ENCODE measurements around the gene ACSF3.

The ACSF3 gene

GRCh38 chr16:89122322-89122851, 28.7 kb downstream of the ACSF3 start:
- Histone ChIP-seq H3K9me3 (ENCODE audit: control extremely low read depth in 1 of 5, control insufficient read depth in 4 of 5, insufficient read depth in 2 of 5, low read depth in 1 of 5, low read length in 4 of 5) (peaks cover 0 to 8% (median 2%) of the 10 kb centered on the region in 5 experiments), H3K36me3 (ENCODE audit: control insufficient read depth in 4 of 4, insufficient read depth in 4 of 4, low read length in 3 of 4) (peaks cover 9 to 74% (median 57%) of the 10 kb centered on the region in 4 experiments), H3K4me3 (ENCODE audit: control insufficient read depth in 1 of 7, extremely low read depth in 1 of 7, insufficient read depth in 4 of 7, low read depth in 2 of 7, low read length in 6 of 7) (no peak overlapping the region), H3K27ac (ENCODE audit: insufficient read depth in 1 of 2, low read depth in 1 of 2, low read length in 2 of 2, poor library complexity in 1 of 2, severe bottlenecking in 2 of 2) (no peak overlapping the region), H3K4me1 (ENCODE audit: control extremely low read depth in 1 of 4, control insufficient read depth in 4 of 4, insufficient read depth in 4 of 4, low read length in 3 of 4) (peaks cover 0 to 28% (median 27%) of the 10 kb centered on the region in 4 experiments), H3K27me3 (replicated peaks in 2 of 5; ENCODE audit: control insufficient read depth in 4 of 5, insufficient read depth in 5 of 5, low read length in 4 of 5) (no peaks in the 10 kb centered on the region)
- WGBS (ENCODE audit: insufficient coverage): 100% methylated on average over 6 of the region's 11 CpGs
- no peak for DNase-seq
- ChIA-PET CTCF (interaction anchor here (1.3 kb wide), 1 partner anchor 12 kb away, joined by 3 read pairs; no protein-coding TSS in a partner anchor), POLR2A (no interaction called here)

DNA sequence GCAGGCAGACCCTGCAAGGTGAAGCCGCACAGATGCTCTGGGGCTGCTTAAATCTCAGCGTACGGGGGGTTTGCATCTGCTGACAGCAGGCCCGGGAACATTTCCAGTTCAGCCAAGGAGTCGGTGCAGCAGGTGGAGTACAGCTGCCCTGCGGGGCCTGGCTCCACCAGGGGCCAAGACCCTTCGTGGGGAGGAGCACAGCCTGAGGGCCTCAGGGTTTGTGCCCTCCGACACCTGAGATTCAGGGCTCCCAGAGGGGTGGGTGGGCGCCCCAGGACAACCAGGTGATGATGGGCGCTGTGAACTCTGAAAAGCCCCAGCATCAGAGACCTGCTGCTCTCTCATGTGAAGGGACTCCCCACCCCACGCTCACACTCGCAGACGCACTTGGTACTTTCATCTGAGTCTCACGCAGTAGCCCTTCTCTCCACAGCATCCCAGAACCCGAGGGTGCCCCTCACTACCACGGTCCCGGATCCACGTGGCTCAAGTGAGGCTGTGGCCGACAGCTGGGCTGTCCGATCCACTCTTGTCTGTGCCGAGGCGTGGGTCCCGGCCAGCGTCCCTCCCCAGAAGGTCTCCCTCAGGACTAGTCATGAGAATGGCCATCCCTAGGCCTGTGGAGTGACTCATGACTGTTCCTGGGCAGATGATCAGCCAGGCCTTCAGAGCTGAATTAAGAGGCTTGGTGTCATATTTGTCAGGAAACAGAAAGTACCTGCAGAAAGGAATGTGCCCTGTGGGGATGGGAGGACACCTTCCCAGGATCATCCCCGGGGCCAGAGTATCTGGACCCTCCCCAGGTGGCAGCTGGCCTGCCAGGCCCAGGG, 29.6 kb downstream of the ACSF3 start:
- POLR2A ChIA-PET: no interaction called here
- Histone ChIP-seq H3K9me3 (ENCODE audit: control extremely low read depth in 1 of 5, control insufficient read depth in 4 of 5, insufficient read depth in 2 of 5, low read depth in 1 of 5, low read length in 4 of 5) (peaks cover 0 to 8% (median 2%) of the 10 kb centered on the region in 5 experiments), H3K27ac (ENCODE audit: insufficient read depth in 1 of 2, low read depth in 1 of 2, low read length in 2 of 2, poor library complexity in 1 of 2, severe bottlenecking in 2 of 2) (no peak overlapping the region), H3K4me1 (ENCODE audit: control extremely low read depth in 1 of 4, control insufficient read depth in 4 of 4, insufficient read depth in 4 of 4, low read length in 3 of 4) (peaks cover 0 to 19% (median 18%) of the 10 kb centered on the region in 4 experiments), H3K36me3 (ENCODE audit: control insufficient read depth in 4 of 4, insufficient read depth in 4 of 4, low read length in 3 of 4) (peaks cover 9 to 73% (median 53%) of the 10 kb centered on the region in 4 experiments), H3K27me3 (replicated peaks in 2 of 5; ENCODE audit: control insufficient read depth in 4 of 5, insufficient read depth in 5 of 5, low read length in 4 of 5) (no peaks in the 10 kb centered on the region), H3K4me3 (ENCODE audit: control insufficient read depth in 1 of 7, extremely low read depth in 1 of 7, insufficient read depth in 4 of 7, low read depth in 2 of 7, low read length in 6 of 7) (no peak overlapping the region)
- CTCF ChIA-PET: interaction anchor here (0.7 to 1.3 kb wide), 2 partner anchors 11 to 14 kb away, joined by 3 read pairs; no protein-coding TSS in a partner anchor
- DNase-seq: no peak
- WGBS (ENCODE audit: insufficient coverage): 92% methylated on average over 24 of the region's 25 CpGs

DNA sequence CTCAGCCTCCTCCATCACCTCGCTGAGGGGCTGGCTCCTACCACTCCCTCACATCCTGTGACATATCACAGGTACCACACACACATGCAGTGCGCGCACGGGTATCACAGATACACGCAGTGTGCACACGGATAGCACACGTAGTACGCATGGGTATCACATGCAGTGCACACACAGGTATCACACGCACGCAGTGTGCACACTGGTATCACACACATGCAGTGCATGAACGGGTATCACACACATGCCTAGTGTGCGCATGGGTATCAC, 30.1 kb downstream of the ACSF3 start:
- Histone ChIP-seq H3K27me3 (replicated peaks in 2 of 5; ENCODE audit: control insufficient read depth in 4 of 5, insufficient read depth in 5 of 5, low read length in 4 of 5) (no peaks in the 10 kb centered on the region), H3K4me3 (ENCODE audit: control insufficient read depth in 1 of 7, extremely low read depth in 1 of 7, insufficient read depth in 4 of 7, low read depth in 2 of 7, low read length in 6 of 7) (no peak overlapping the region), H3K27ac (ENCODE audit: insufficient read depth in 1 of 2, low read depth in 1 of 2, low read length in 2 of 2, poor library complexity in 1 of 2, severe bottlenecking in 2 of 2) (no peak overlapping the region), H3K9me3 (ENCODE audit: control extremely low read depth in 1 of 5, control insufficient read depth in 4 of 5, insufficient read depth in 2 of 5, low read depth in 1 of 5, low read length in 4 of 5) (peaks cover 0 to 8% (median 3%) of the 10 kb centered on the region in 5 experiments), H3K4me1 (ENCODE audit: control extremely low read depth in 1 of 4, control insufficient read depth in 4 of 4, insufficient read depth in 4 of 4, low read length in 3 of 4) (peaks cover 0 to 14% (median 13%) of the 10 kb centered on the region in 4 experiments), H3K36me3 (ENCODE audit: control insufficient read depth in 4 of 4, insufficient read depth in 4 of 4, low read length in 3 of 4) (peaks cover 9 to 67% (median 54%) of the 10 kb centered on the region in 4 experiments)
- DNase-seq: no peak
- ChIA-PET POLR2A (no interaction called here), CTCF (interaction anchor here (0.7 kb wide), 1 partner anchor 13 kb away, joined by 3 read pairs; no protein-coding TSS in a partner anchor)
- 100% methylated on average over 11 of the region's 12 CpGs for WGBS (ENCODE audit: insufficient coverage)

DNA sequence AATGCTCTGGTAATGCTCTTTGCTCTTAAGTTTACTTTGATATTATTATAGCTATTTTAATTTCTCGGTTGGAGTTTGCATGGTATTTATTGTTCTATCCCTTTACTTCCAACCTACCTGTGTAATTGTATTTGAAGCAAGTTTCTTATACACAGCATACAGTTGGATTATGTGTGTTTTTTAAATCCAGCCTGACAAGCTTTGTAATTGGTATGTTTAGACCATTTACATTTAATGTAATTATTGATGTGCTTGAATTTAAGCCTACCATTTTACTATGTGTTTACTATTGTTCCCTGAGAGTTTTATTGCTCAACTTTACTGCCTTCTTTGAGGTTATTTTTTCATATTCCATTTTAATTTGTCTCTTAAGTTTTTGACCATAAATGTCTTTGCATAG, 35.7 kb downstream of the ACSF3 start:
- Histone ChIP-seq H3K27ac (ENCODE audit: insufficient read depth in 1 of 2, low read depth in 1 of 2, low read length in 2 of 2, poor library complexity in 1 of 2, severe bottlenecking in 2 of 2) (no peak overlapping the region), H3K9me3 (ENCODE audit: control extremely low read depth in 1 of 5, control insufficient read depth in 4 of 5, insufficient read depth in 2 of 5, low read depth in 1 of 5, low read length in 4 of 5) (peaks cover 0 to 23% (median 6%) of the 10 kb centered on the region in 5 experiments), H3K4me1 (ENCODE audit: control extremely low read depth in 1 of 4, control insufficient read depth in 4 of 4, insufficient read depth in 4 of 4, low read length in 3 of 4) (no peaks in the 10 kb centered on the region), H3K27me3 (replicated peaks in 2 of 5; ENCODE audit: control insufficient read depth in 4 of 5, insufficient read depth in 5 of 5, low read length in 4 of 5) (no peaks in the 10 kb centered on the region), H3K36me3 (ENCODE audit: control insufficient read depth in 4 of 4, insufficient read depth in 4 of 4, low read length in 3 of 4) (peaks cover 15 to 77% (median 48%) of the 10 kb centered on the region in 4 experiments), H3K4me3 (ENCODE audit: control insufficient read depth in 1 of 7, extremely low read depth in 1 of 7, insufficient read depth in 4 of 7, low read depth in 2 of 7, low read length in 6 of 7) (no peak overlapping the region)
- ChIA-PET POLR2A (no interaction called here), CTCF (interaction anchor here (0.7 to 1.0 kb wide), 2 partner anchors 13 to 27 kb away, joined by 3 to 4 read pairs; no protein-coding TSS in a partner anchor)
- WGBS (ENCODE audit: insufficient coverage): no CpG with 5 or more reads among the region's 1 CpG
- DNase-seq: no peak

- 100% methylated on average over 1 of the region's 5 CpGs for WGBS (ENCODE audit: insufficient coverage)
- ChIA-PET POLR2A (no interaction called here), CTCF (no interaction called here)
- no peak overlapping the region for H3K27ac ChIP-seq (ENCODE audit: insufficient read depth in 1 of 2, low read depth in 1 of 2, low read length in 2 of 2, poor library complexity in 1 of 2, severe bottlenecking in 2 of 2)
- peaks cover 11 to 77% (median 47%) of the 10 kb centered on the region in 4 experiments for H3K36me3 ChIP-seq (ENCODE audit: control insufficient read depth in 4 of 4, insufficient read depth in 4 of 4, low read length in 3 of 4)
- no peak for DNase-seq
- H3K9me3 ChIP-seq (ENCODE audit: control extremely low read depth in 1 of 5, control insufficient read depth in 4 of 5, insufficient read depth in 2 of 5, low read depth in 1 of 5, low read length in 4 of 5): peaks cover 0 to 20% (median 6%) of the 10 kb centered on the region in 5 experiments
- no peak overlapping the region for H3K4me3 ChIP-seq (ENCODE audit: control insufficient read depth in 1 of 7, extremely low read depth in 1 of 7, insufficient read depth in 4 of 7, low read depth in 2 of 7, low read length in 6 of 7)
- peaks cover 0 to 4% (median 0%) of the 10 kb centered on the region in 4 experiments for H3K4me1 ChIP-seq (ENCODE audit: control extremely low read depth in 1 of 4, control insufficient read depth in 4 of 4, insufficient read depth in 4 of 4, low read length in 3 of 4)
- no peaks in the 10 kb centered on the region for H3K27me3 ChIP-seq (replicated peaks in 2 of 5; ENCODE audit: control insufficient read depth in 4 of 5, insufficient read depth in 5 of 5, low read length in 4 of 5)
Observed at GRCh38 chr16:89130448-89130847, 36.8 kb downstream of the ACSF3 start.

- H3K4me3 ChIP-seq (ENCODE audit: control insufficient read depth in 1 of 7, extremely low read depth in 1 of 7, insufficient read depth in 4 of 7, low read depth in 2 of 7, low read length in 6 of 7): no peak overlapping the region
- H3K27me3 ChIP-seq (replicated peaks in 2 of 5; ENCODE audit: control insufficient read depth in 4 of 5, insufficient read depth in 5 of 5, low read length in 4 of 5): no peaks in the 10 kb centered on the region
- peaks cover 0 to 5% (median 0%) of the 10 kb centered on the region in 4 experiments for H3K4me1 ChIP-seq (ENCODE audit: control extremely low read depth in 1 of 4, control insufficient read depth in 4 of 4, insufficient read depth in 4 of 4, low read length in 3 of 4)
- no peak overlapping the region for H3K27ac ChIP-seq (ENCODE audit: insufficient read depth in 1 of 2, low read depth in 1 of 2, low read length in 2 of 2, poor library complexity in 1 of 2, severe bottlenecking in 2 of 2)
- ChIA-PET CTCF (no interaction called here), POLR2A (no interaction called here)
- no peak for DNase-seq
- 98% methylated on average over 17 of the region's 17 CpGs for WGBS (ENCODE audit: insufficient coverage)
- peaks cover 0 to 16% (median 4%) of the 10 kb centered on the region in 5 experiments for H3K9me3 ChIP-seq (ENCODE audit: control extremely low read depth in 1 of 5, control insufficient read depth in 4 of 5, insufficient read depth in 2 of 5, low read depth in 1 of 5, low read length in 4 of 5)
- peaks cover 11 to 72% (median 47%) of the 10 kb centered on the region in 4 experiments for H3K36me3 ChIP-seq (ENCODE audit: control insufficient read depth in 4 of 4, insufficient read depth in 4 of 4, low read length in 3 of 4)
Observed at GRCh38 chr16:89131783-89132182, 38.1 kb downstream of the ACSF3 start.
